ENCODE results near the gene FILIP1.

GRCh38 chr6:75438442-75439116 lies 55.0 kb downstream of the FILIP1 start:
- TF ChIP-seq CTCF (conservative IDR thresholded peaks at IDR 0.05) (no peak), ZFX (IDR thresholded peaks at IDR 0.05) (no peak)
